ENCODE data around the gene PTPRG.

Gene PTPRG

GRCh38 chr3:61928039-61928438, 366.7 kb downstream of the PTPRG start:
- DNase-seq (ENCODE audit: low spot score): no peak

- DNase-seq (ENCODE audit: low spot score): no peak
These were observed 367.5 kb downstream of the PTPRG start for GRCh38 chr3:61928776-61929314.

GRCh38 chr3:61929617-61930016, 368.2 kb downstream of the PTPRG start:
- no peak for DNase-seq (ENCODE audit: low spot score)

GRCh38 chr3:61932499-61932898, 371.1 kb downstream of the PTPRG start:
- no peak for DNase-seq (ENCODE audit: low spot score)

GRCh38 chr3:61933798-61934504, 372.6 kb downstream of the PTPRG start:
- DNase-seq (ENCODE audit: low spot score): no peak

GRCh38 chr3:61934505-61934871, 373.1 kb downstream of the PTPRG start:
- no peak for DNase-seq (ENCODE audit: low spot score)

- DNase-seq (ENCODE audit: low spot score): no peak
These were observed 374.4 kb downstream of the PTPRG start for GRCh38 chr3:61935814-61936213.

- DNase-seq (ENCODE audit: low spot score): no peak
These were observed 375.1 kb downstream of the PTPRG start for GRCh38 chr3:61936344-61936937.

GRCh38 chr3:61937477-61937876, 376.1 kb downstream of the PTPRG start:
- DNase-seq (ENCODE audit: low spot score): no peak

GRCh38 chr3:61938878-61939549, 377.6 kb downstream of the PTPRG start:
- no peak for DNase-seq (ENCODE audit: low spot score)

GRCh38 chr3:61940236-61940635, 378.9 kb downstream of the PTPRG start:
- DNase-seq (ENCODE audit: low spot score): no peak

- no peak for DNase-seq (ENCODE audit: low spot score)
These were observed 382.6 kb downstream of the PTPRG start for GRCh38 chr3:61943975-61944374.

GRCh38 chr3:61944726-61945125, 383.4 kb downstream of the PTPRG start:
- DNase-seq (ENCODE audit: low spot score): no peak

GRCh38 chr3:61945657-61946056, 384.3 kb downstream of the PTPRG start:
- no peak for DNase-seq (ENCODE audit: low spot score)

- DNase-seq (ENCODE audit: low spot score): no peak
These were observed 385.4 kb downstream of the PTPRG start for GRCh38 chr3:61946570-61947324.

GRCh38 chr3:61947456-61947855, 386.1 kb downstream of the PTPRG start:
- no peak for DNase-seq (ENCODE audit: low spot score)

- DNase-seq (ENCODE audit: low spot score): no peak
These were observed 387.4 kb downstream of the PTPRG start for GRCh38 chr3:61948699-61949305.

GRCh38 chr3:61954097-61954540, 392.7 kb downstream of the PTPRG start:
- no peak for DNase-seq (ENCODE audit: low spot score)

GRCh38 chr3:61955483-61955882, 394.1 kb downstream of the PTPRG start:
- no peak for DNase-seq (ENCODE audit: low spot score)

GRCh38 chr3:61956236-61956635, 394.9 kb downstream of the PTPRG start:
- DNase-seq (ENCODE audit: low spot score): no peak

- no peak for DNase-seq (ENCODE audit: low spot score)
These were observed 395.9 kb downstream of the PTPRG start for GRCh38 chr3:61957259-61957658.

- DNase-seq (ENCODE audit: low spot score): no peak
These were observed 399.6 kb downstream of the PTPRG start for GRCh38 chr3:61960976-61961375.

Data from hematopoietic multipotent progenitor cell treated with erythropoietin and hydrocortisone succinate and interleukin-3 and kit ligand, for 17 days (in vitro differentiated cells).